Measurements from ENCODE around the gene MAN1A2. TPM values are rescaled to one million over a fixed set of nuclear protein-coding genes. Genes with fewer than 3 reads are reported as not detected.

MAN1A2 gene
- total RNA-seq, 1 donor from 2014 or later, result 31.8 TPM

DNA sequence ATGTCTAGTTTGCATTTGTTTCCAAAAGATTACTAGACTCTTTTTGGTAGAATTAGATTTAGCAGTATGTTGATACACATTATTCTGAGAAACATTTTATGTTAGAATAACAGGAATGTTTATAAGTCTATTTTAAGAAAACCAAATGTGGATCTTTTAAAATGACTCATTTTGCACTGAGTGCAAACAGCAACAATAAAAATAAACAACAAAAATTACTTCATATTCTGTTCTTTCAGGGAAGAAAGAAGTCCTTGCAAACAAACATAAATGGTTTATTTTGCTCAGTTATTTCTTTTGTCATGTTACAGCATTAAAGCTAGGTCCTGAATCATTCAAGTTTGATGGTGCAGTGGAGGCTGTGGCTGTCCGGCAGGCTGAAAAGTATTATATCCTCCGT is 131.8 kb downstream of the MAN1A2 start:
- Mint-ChIP-seq H3K36me3 (ENCODE audit: unreplicated experiment) (no peaks in the 10 kb centered on the region), H3K9me3 (ENCODE audit: unreplicated experiment) (no peaks in the 10 kb centered on the region), H3K27ac (ENCODE audit: unreplicated experiment) (no peak overlapping the region), H3K4me1 (ENCODE audit: low read depth, unreplicated experiment) (peaks cover 2% of the 10 kb centered on the region), H3K27me3 (ENCODE audit: unreplicated experiment) (no peaks in the 10 kb centered on the region), H3K4me3 (ENCODE audit: unreplicated experiment) (no peak overlapping the region)
- TF ChIP-seq, protein P1, sequence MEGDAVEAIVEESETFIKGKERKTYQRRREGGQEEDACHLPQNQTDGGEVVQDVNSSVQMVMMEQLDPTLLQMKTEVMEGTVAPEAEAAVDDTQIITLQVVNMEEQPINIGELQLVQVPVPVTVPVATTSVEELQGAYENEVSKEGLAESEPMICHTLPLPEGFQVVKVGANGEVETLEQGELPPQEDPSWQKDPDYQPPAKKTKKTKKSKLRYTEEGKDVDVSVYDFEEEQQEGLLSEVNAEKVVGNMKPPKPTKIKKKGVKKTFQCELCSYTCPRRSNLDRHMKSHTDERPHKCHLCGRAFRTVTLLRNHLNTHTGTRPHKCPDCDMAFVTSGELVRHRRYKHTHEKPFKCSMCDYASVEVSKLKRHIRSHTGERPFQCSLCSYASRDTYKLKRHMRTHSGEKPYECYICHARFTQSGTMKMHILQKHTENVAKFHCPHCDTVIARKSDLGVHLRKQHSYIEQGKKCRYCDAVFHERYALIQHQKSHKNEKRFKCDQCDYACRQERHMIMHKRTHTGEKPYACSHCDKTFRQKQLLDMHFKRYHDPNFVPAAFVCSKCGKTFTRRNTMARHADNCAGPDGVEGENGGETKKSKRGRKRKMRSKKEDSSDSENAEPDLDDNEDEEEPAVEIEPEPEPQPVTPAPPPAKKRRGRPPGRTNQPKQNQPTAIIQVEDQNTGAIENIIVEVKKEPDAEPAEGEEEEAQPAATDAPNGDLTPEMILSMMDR (IDR thresholded peaks at IDR 0.05; ENCODE audit: partially characterized antibody, unreplicated experiment), result no peak
- DNase-seq, result no peak

DNA sequence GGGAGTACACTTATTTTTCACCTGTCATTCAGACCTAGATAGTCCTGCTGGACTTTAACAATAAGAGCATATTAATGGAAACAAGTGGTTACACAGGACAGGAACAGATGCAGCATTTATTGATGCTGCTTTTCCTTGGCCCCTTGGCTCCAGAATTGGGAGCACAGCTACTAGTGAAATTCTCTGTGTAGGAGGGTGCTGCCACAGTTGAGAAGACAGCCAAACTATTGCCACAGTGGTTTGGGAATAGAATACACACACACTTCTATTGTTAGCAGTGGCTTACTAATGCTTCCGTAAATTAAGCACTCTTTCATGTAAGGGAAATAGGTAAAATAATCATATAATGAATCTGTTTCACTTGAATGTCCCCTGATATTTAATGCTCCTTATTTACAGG is 133.3 kb downstream of the MAN1A2 start:
- Mint-ChIP-seq H3K4me1 (ENCODE audit: low read depth, unreplicated experiment) (peaks cover 2% of the 10 kb centered on the region), H3K9me3 (ENCODE audit: unreplicated experiment) (no peaks in the 10 kb centered on the region), H3K36me3 (ENCODE audit: unreplicated experiment) (no peaks in the 10 kb centered on the region), H3K27ac (ENCODE audit: unreplicated experiment) (no peak overlapping the region), H3K27me3 (ENCODE audit: unreplicated experiment) (no peaks in the 10 kb centered on the region), H3K4me3 (ENCODE audit: unreplicated experiment) (no peak overlapping the region)
- TF ChIP-seq, protein P1 (IDR thresholded peaks at IDR 0.05; ENCODE audit: partially characterized antibody, unreplicated experiment), result no peak
- DNase-seq, result no peak

DNA sequence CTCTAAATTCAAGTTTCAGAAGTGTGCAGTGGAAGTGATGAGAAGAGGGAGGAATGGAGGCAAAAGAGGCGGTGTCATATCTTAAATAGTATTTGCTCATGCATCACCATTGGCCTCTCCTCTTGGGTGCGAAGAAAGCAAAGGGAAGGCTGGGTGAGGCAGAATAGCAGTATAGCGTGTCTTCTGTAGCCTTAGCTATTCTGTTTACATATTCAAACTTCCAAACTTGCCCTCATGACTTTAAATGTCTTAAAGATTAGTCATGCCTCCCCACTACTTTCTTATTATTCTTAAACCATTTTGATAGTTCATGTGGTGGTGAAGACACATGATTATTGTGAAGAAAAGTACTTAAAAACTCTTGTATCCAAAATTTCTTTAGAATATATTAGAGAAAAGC is 134.0 kb downstream of the MAN1A2 start:
- Mint-ChIP-seq H3K4me1 (ENCODE audit: low read depth, unreplicated experiment) (peaks cover 2% of the 10 kb centered on the region), H3K4me3 (ENCODE audit: unreplicated experiment) (no peak overlapping the region), H3K36me3 (ENCODE audit: unreplicated experiment) (no peaks in the 10 kb centered on the region), H3K9me3 (ENCODE audit: unreplicated experiment) (no peaks in the 10 kb centered on the region), H3K27ac (ENCODE audit: unreplicated experiment) (no peak overlapping the region), H3K27me3 (ENCODE audit: unreplicated experiment) (no peaks in the 10 kb centered on the region)
- DNase-seq, result no peak
- TF ChIP-seq, protein P1 (IDR thresholded peaks at IDR 0.05; ENCODE audit: partially characterized antibody, unreplicated experiment), result no peak

DNA sequence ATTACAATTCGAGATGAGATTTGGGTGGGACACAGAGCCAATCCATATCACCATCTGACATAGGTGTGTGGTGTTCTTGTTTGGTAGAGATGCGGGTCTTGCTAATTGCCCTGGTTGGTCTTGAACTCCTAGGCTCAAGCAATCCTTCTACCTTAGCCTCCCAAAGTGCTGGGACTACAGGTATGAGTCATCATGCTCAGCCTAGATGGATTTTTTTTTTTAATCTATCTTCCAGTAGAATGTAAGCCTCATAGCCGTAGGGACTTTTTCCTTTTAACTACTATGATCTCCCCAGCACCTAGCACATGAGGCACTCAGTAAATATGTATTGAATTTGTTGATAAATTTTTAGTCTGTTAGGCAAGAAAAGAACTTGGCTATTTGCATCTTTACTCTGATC is 144.0 kb downstream of the MAN1A2 start:
- Mint-ChIP-seq H3K9me3 (ENCODE audit: unreplicated experiment) (no peaks in the 10 kb centered on the region), H3K27me3 (ENCODE audit: unreplicated experiment) (peaks cover 2% of the 10 kb centered on the region), H3K4me3 (ENCODE audit: unreplicated experiment) (no peak overlapping the region), H3K4me1 (ENCODE audit: low read depth, unreplicated experiment) (no peaks in the 10 kb centered on the region), H3K27ac (ENCODE audit: unreplicated experiment) (no peak overlapping the region), H3K36me3 (ENCODE audit: unreplicated experiment) (no peaks in the 10 kb centered on the region)
- no peak for DNase-seq
- TF ChIP-seq, protein P1 (IDR thresholded peaks at IDR 0.05; ENCODE audit: partially characterized antibody, unreplicated experiment), result no peak

DNA sequence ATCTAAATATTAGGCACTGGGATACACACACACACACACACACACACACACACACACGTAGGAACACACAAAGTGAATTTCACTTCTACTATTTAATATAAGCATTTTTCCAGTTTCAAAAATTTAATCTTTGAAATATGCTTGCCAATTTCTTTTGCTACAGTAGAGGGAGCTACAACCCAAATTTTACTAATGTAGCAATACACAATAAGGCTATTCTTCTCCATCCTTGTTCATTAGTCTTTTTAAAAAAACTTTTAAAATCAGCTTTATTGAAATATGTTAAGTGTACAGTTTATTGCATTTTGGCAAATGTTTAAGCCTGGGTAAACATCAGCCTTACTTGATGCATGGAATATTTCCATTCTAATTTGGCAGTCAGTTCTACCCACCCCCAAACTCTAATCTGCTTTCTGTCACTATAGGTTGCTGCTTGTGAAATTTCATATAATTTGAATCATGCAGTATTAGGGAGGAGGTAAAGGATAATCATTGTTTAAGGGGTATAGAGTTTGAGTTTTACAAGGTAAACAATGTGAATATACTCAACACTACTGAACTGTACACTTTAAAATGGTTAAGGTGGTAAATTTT is 145.6 kb downstream of the MAN1A2 start:
- H3K36me3 Mint-ChIP-seq (ENCODE audit: unreplicated experiment), result no peaks in the 10 kb centered on the region
- no peaks in the 10 kb centered on the region for H3K4me1 Mint-ChIP-seq (ENCODE audit: low read depth, unreplicated experiment)
- no peak for DNase-seq
- H3K4me3 Mint-ChIP-seq (ENCODE audit: unreplicated experiment), result no peak overlapping the region
- no peak overlapping the region for H3K27ac Mint-ChIP-seq (ENCODE audit: unreplicated experiment)
- TF ChIP-seq, protein P1 (IDR thresholded peaks at IDR 0.05; ENCODE audit: partially characterized antibody, unreplicated experiment), result peak; percentile 60
- peaks cover 2% of the 10 kb centered on the region for H3K27me3 Mint-ChIP-seq (ENCODE audit: unreplicated experiment)
- no peaks in the 10 kb centered on the region for H3K9me3 Mint-ChIP-seq (ENCODE audit: unreplicated experiment)

All from glutamatergic neuron (in vitro differentiated cells).